A673 (cell line): ENCODE data around the gene GPS1. TPM values are rescaled to one million over a fixed set of nuclear protein-coding genes. Genes with fewer than 3 reads are reported as not detected.

Experiments used
- BruUV-seq: library from RNA; stranded (reverse); fragments of 400-500 nt; replicated peaks from 2 replicates; lab custom pipeline; 2021; lab: Mats Ljungman, UMichigan
- CTCF ChIA-PET: fragments of 300-600 bp; sonication (Branson Sonifier 250); formaldehyde crosslinking; loops from one replicate; lab custom pipeline; 2022; ENCODE audit warnings: antibody characterized with exemption; lab: Charles Lee
- POLR2A ChIA-PET: fragments of 300-600 bp; sonication (Branson Sonifier 250); formaldehyde crosslinking; loops from one replicate; lab custom pipeline; 2022; ENCODE audit warnings: antibody characterized with exemption; ENCODE audit not compliant: low non-redundant PET; lab: Charles Lee
- DNase-seq: peaks from one replicate; pipeline ENCODE4 v3.0.0-alpha.2; 2015; ENCODE audit warnings: low spot score
- H3K27ac ChIP-seq: fragments of 200-600 bp; sonication (generic); 2 replicates; pipeline ENCODE4 v1.5.1; 2016; ENCODE audit warnings: mixed run types, low read depth, mild to moderate bottlenecking, mixed read lengths, antibody characterized with exemption, low read length; ENCODE audit not compliant: poor library complexity, severe bottlenecking
- H3K27me3 ChIP-seq: fragments of 200-600 bp; sonication (generic); replicated peaks from 2 replicates; pipeline ENCODE4 v1.6.1; 2017; ENCODE audit warnings: mixed run types, low read depth, mild to moderate bottlenecking, mixed read lengths, antibody characterized with exemption, low read length; ENCODE audit not compliant: insufficient read depth, poor library complexity
- H3K36me3 ChIP-seq: fragments of 200-600 bp; sonication (generic); 2 replicates; pipeline ENCODE4 v1.6.1; 2016; ENCODE audit warnings: mixed run types, mild to moderate bottlenecking, mixed read lengths, antibody characterized with exemption, low read length; ENCODE audit not compliant: insufficient read depth, poor library complexity, severe bottlenecking
- H3K4me1 ChIP-seq: fragments of 200-600 bp; sonication (generic); 2 replicates; pipeline ENCODE4 v1.6.1; 2017; ENCODE audit warnings: mixed run types, mild to moderate bottlenecking, mixed read lengths, antibody characterized with exemption, low read length; ENCODE audit not compliant: insufficient read depth, poor library complexity, severe bottlenecking
- H3K4me3 ChIP-seq: fragments of 200-600 bp; sonication (generic); 2 replicates; pipeline ENCODE4 v1.5.1; 2016; ENCODE audit warnings: low read depth, mixed run types, mild to moderate bottlenecking, mixed read lengths, low read length; ENCODE audit not compliant: poor library complexity, severe bottlenecking
- H3K9me3 ChIP-seq: fragments of 200-600 bp; sonication (generic); 2 replicates; pipeline ENCODE4 v1.6.1; 2016; ENCODE audit warnings: mixed run types, low read depth, mild to moderate bottlenecking, mixed read lengths, antibody characterized with exemption, low read length; ENCODE audit not compliant: poor library complexity, severe bottlenecking
- CTCF ChIP-seq: fragments of 300-800, 200-600 bp; sonication (generic); conservative IDR thresholded peaks from 2 replicates; pipeline ENCODE4 v1.5.1; 2017; ENCODE audit warnings: low read depth, mild to moderate bottlenecking, antibody characterized with exemption, low read length, moderate library complexity, mixed read lengths
- EZH2 ChIP-seq: fragments of 200-600 bp; sonication (generic); IDR thresholded peaks from 2 replicates; pipeline ENCODE4 v1.6.1; 2017; ENCODE audit warnings: borderline replicate concordance, low read depth, mild to moderate bottlenecking, mixed read lengths, antibody characterized with exemption, low read length; ENCODE audit not compliant: poor library complexity, severe bottlenecking
- intact Hi-C: fragments of 100-400 bp; cut with micrococcal nuclease; formaldehyde crosslinking; loops from one replicate; pipeline ENCODE4 v1.10.0; 2022; ENCODE audit not compliant: unreplicated experiment
- total RNA-seq: library from RNA; stranded (reverse); gene quantifications from 2 replicates; pipeline ENCODE4 v1.2.3, GENCODE V29; 2021

Gene GPS1
- total RNA-seq, 1 experiment from 2014 or later: 162 TPM

- BruUV-seq: TSS peak; percentile 21
- intact Hi-C loops: no loop called here
- H3K36me3 ChIP-seq: peaks cover 100% of the 10 kb centered on the region
- no peak overlapping the region for H3K4me3 ChIP-seq
- no peaks in the 10 kb centered on the region for H3K9me3 ChIP-seq
- CTCF ChIA-PET: no interaction called here
- H3K27ac ChIP-seq: no peak overlapping the region
- TF ChIP-seq EZH2 (no peak), CTCF (no peak)
- H3K27me3 ChIP-seq: no peaks in the 10 kb centered on the region
- no peaks in the 10 kb centered on the region for H3K4me1 ChIP-seq
- POLR2A ChIA-PET: no interaction called here
- DNase-seq: no peak
These were observed 36.5 kb downstream of the GPS1 start for GRCh38 chr17:82087961-82088837.

- DNase-seq: no peak
- H3K4me1 ChIP-seq: no peaks in the 10 kb centered on the region
- no peaks in the 10 kb centered on the region for H3K9me3 ChIP-seq
- no TSS peak for BruUV-seq
- POLR2A ChIA-PET: no interaction called here
- CTCF ChIA-PET: no interaction called here
- no peak overlapping the region for H3K4me3 ChIP-seq
- peaks cover 99% of the 10 kb centered on the region for H3K36me3 ChIP-seq
- intact Hi-C loops: no loop called here
- no peak overlapping the region for H3K27ac ChIP-seq
- no peaks in the 10 kb centered on the region for H3K27me3 ChIP-seq
- no peak for TF ChIP-seq CTCF
- no peak for TF ChIP-seq EZH2
These were observed 37.4 kb downstream of the GPS1 start for GRCh38 chr17:82088838-82089722.

GRCh38 chr17:82089723-82090548 is 38.2 kb downstream of the GPS1 start:
- POLR2A ChIA-PET: no interaction called here
- no peaks in the 10 kb centered on the region for H3K9me3 ChIP-seq
- peaks cover 96% of the 10 kb centered on the region for H3K36me3 ChIP-seq
- intact Hi-C loops: no loop called here
- no TSS peak for BruUV-seq
- CTCF ChIA-PET: no interaction called here
- no peak overlapping the region for H3K4me3 ChIP-seq
- no peak overlapping the region for H3K27ac ChIP-seq
- TF ChIP-seq EZH2: no peak
- no peak for TF ChIP-seq CTCF
- DNase-seq: no peak
- no peaks in the 10 kb centered on the region for H3K27me3 ChIP-seq
- H3K4me1 ChIP-seq: no peaks in the 10 kb centered on the region
